SK-N-SH (cell line): Measurements from ENCODE around the gene CCNY. TPM values are rescaled to one million over a fixed set of nuclear protein-coding genes. Genes with fewer than 3 reads are reported as not detected.

ENCODE experiments used
- CTCF ChIA-PET: fragments of 300-600, 350-600 bp; formaldehyde crosslinking; extraction: SDS; loops from one replicate; lab custom pipeline; 2021; lab: Yijun Ruan, JAX
- POLR2A ChIA-PET: fragments of 350-600 bp; sonication (Branson Sonifier 250); formaldehyde crosslinking; extraction: SDS; loops from one replicate; lab custom pipeline; 2020; ENCODE audit warnings: antibody characterized with exemption, inconsistent platforms; lab: Yijun Ruan, JAX
- DNase-seq: peaks from one replicate; pipeline ENCODE4 v3.0.0; 2012
- H2AFZ ChIP-seq: fragments of 200-600 bp; sonication (generic); 2 replicates; pipeline ENCODE4 v1.8.1; 2016; ENCODE audit warnings: antibody characterized with exemption, mild to moderate bottlenecking, low read depth
- H3F3A ChIP-seq: fragments of 200-600 bp; sonication (generic); replicated peaks from 2 replicates; pipeline ENCODE3; 2016; ENCODE audit warnings: antibody characterized with exemption, mild to moderate bottlenecking; ENCODE audit not compliant: insufficient read depth
- H3K27ac ChIP-seq, 2 experiments: fragments of 200-500 bp in 1 of 2; fragments of 200-600 bp in 1 of 2; sonication (Bioruptor generic) in 1 of 2; sonication (generic), shearing (Covaris generic) in 1 of 2; 2 replicates each; pipeline versions ENCODE4 v1.5.1 to v1.6.1; 2014 to 2016; ENCODE audit warnings: low read depth in 2 of 2, inconsistent platforms in 1 of 2, low read length in 1 of 2, mild to moderate bottlenecking in 1 of 2, mixed read lengths in 1 of 2
- H3K27me3 ChIP-seq: fragments of 200-600 bp; sonication (generic), shearing (Covaris generic); 2 replicates; pipeline ENCODE4 v1.6.1; 2016; ENCODE audit warnings: mixed run types; ENCODE audit not compliant: insufficient read depth
- H3K36me3 ChIP-seq, 2 experiments: fragments of 200-500 bp in 1 of 2; fragments of 200-600 bp in 1 of 2; sonication (Bioruptor generic) in 1 of 2; sonication (generic) in 1 of 2; replicated peaks in 1 of 2; 2 replicates each; pipeline versions ENCODE3 to v1.5.1; 2014 to 2016; ENCODE audit warnings: low read length in 1 of 2, mild to moderate bottlenecking in 1 of 2; ENCODE audit not compliant: insufficient read depth in 2 of 2, control insufficient read depth in 1 of 2
- H3K4me1 ChIP-seq, 2 experiments: fragments of 200-500 bp in 1 of 2; fragments of 200-600 bp in 1 of 2; sonication (Bioruptor generic) in 1 of 2; sonication (generic), shearing (Covaris generic) in 1 of 2; 2 replicates each; pipeline versions ENCODE4 v1.5.1 to v1.6.1; 2014 to 2016; ENCODE audit warnings: low read depth in 1 of 2, low read length in 1 of 2, mixed run types in 1 of 2; ENCODE audit not compliant: insufficient read depth in 2 of 2, control insufficient read depth in 1 of 2
- H3K4me2 ChIP-seq: fragments of 200-600 bp; sonication (generic), shearing (Covaris generic); 2 replicates; pipeline ENCODE4 v1.6.1; 2017; ENCODE audit warnings: mixed run types
- H3K4me3 ChIP-seq, 2 experiments: fragments of 200-500 bp in 1 of 2; fragments of 200-600 bp in 1 of 2; sonication (Bioruptor generic) in 1 of 2; sonication (generic), shearing (Covaris generic) in 1 of 2; 2 replicates each; pipeline versions ENCODE4 v1.5.1 to v1.8.1; 2014 to 2016; ENCODE audit warnings: low read depth in 2 of 2, inconsistent platforms in 1 of 2, low read length in 1 of 2, mild to moderate bottlenecking in 1 of 2, mixed read lengths in 1 of 2, moderate library complexity in 1 of 2
- H3K79me2 ChIP-seq: fragments of 200-600 bp; sonication (generic); 2 replicates; pipeline ENCODE4 v1.8.1; 2017; ENCODE audit warnings: mild to moderate bottlenecking; ENCODE audit not compliant: insufficient read depth
- H3K9ac ChIP-seq: fragments of 200-600 bp; sonication (generic); 2 replicates; pipeline ENCODE4 v1.6.1; 2017; ENCODE audit warnings: mixed run types
- H3K9me2 ChIP-seq: fragments of 200-600 bp; sonication (generic); 2 replicates; pipeline ENCODE4 v1.6.1; 2017; ENCODE audit warnings: mixed run types
- H3K9me3 ChIP-seq: fragments of 200-600 bp; sonication (generic); 2 replicates; pipeline ENCODE4 v1.6.1; 2017; ENCODE audit warnings: mixed run types, mild to moderate bottlenecking, moderate library complexity
- H4K20me1 ChIP-seq: fragments of 200-600 bp; sonication (generic); 2 replicates; pipeline ENCODE4 v1.6.1; 2017; ENCODE audit warnings: mild to moderate bottlenecking, mixed run types; ENCODE audit not compliant: insufficient read depth
- ELF1 ChIP-seq: IDR thresholded peaks from 2 replicates; pipeline ENCODE4 v1.4.0; 2012
- FOSL2 ChIP-seq: IDR thresholded peaks from 2 replicates; pipeline ENCODE4 v1.4.0; 2012; ENCODE audit warnings: low read depth, mild to moderate bottlenecking, moderate library complexity, borderline replicate concordance
- FOXJ3 ChIP-seq: sonication (generic); formaldehyde crosslinking; IDR thresholded peaks from 2 replicates; pipeline ENCODE4 v1.5.1; 2020; ENCODE audit warnings: mild to moderate bottlenecking, missing genetic modification reagents
- FOXM1 ChIP-seq: IDR thresholded peaks from 2 replicates; pipeline ENCODE4 v1.4.0; 2012; ENCODE audit warnings: low read depth, mild to moderate bottlenecking
- GATA2 ChIP-seq: sonication (generic); formaldehyde crosslinking; IDR thresholded peaks from 2 replicates; pipeline ENCODE4 v1.5.0; 2020; ENCODE audit warnings: mild to moderate bottlenecking, missing genetic modification reagents
- MAX ChIP-seq: IDR thresholded peaks from 2 replicates; pipeline ENCODE4 v1.4.0; 2012; ENCODE audit warnings: low read depth
- MEF2A ChIP-seq: IDR thresholded peaks from 2 replicates; pipeline ENCODE4 v1.4.0; 2012; ENCODE audit warnings: low read depth, borderline replicate concordance
- NFIC ChIP-seq: IDR thresholded peaks from 2 replicates; pipeline ENCODE4 v1.4.0; 2012; ENCODE audit warnings: borderline replicate concordance
- POLR2AphosphoS5 ChIP-seq: IDR thresholded peaks from 2 replicates; pipeline ENCODE4 v1.6.1; 2012; ENCODE audit warnings: low read depth, low read length
- RAD21 ChIP-seq: IDR thresholded peaks from 2 replicates; pipeline ENCODE4 v1.6.1; 2012; ENCODE audit warnings: mild to moderate bottlenecking, low read length
- RFX5 ChIP-seq: IDR thresholded peaks from 2 replicates; pipeline ENCODE4 v1.6.1; 2012; ENCODE audit warnings: mild to moderate bottlenecking, improper control_type of control experiment, low read length
- RXRA ChIP-seq: IDR thresholded peaks from 2 replicates; pipeline ENCODE4 v1.4.0; 2012; ENCODE audit warnings: low read depth, mild to moderate bottlenecking, borderline replicate concordance
- SIN3A ChIP-seq: IDR thresholded peaks from 2 replicates; pipeline ENCODE4 v1.6.1; 2012; ENCODE audit warnings: low read depth, mild to moderate bottlenecking, low read length, moderate library complexity, borderline replicate concordance
- TAF1 ChIP-seq: IDR thresholded peaks from 2 replicates; pipeline ENCODE4 v1.6.1; 2012; ENCODE audit warnings: low read depth, mild to moderate bottlenecking, low read length, moderate library complexity, borderline replicate concordance
- USF1 ChIP-seq: IDR thresholded peaks from 2 replicates; pipeline ENCODE4 v1.4.0; 2012; ENCODE audit warnings: low read depth, borderline replicate concordance
- YY1 ChIP-seq: IDR thresholded peaks from 2 replicates; pipeline ENCODE4 v1.4.0; 2012; ENCODE audit warnings: low read depth, mild to moderate bottlenecking
- WGBS: methylation state at CpG from one replicate; pipeline ENCODE4 v1.1.6; 2017; ENCODE audit warnings: low lambda C conversion rate; 5-methylcytosine and 5-hydroxymethylcytosine counted together
- polyA plus RNA-seq, 3 experiments: library from polyadenylated mRNA; depleted of rRNA; stranded (reverse); fragments of >200 nt; gene quantifications; 2 replicates each; pipeline ENCODE4 v1.2.3, GENCODE V29; 2012

The CCNY gene
- polyA plus RNA-seq, 1 of the 3 experiments (the other 2 are of a cell fraction), result 29.4 TPM

- Histone ChIP-seq H3K9ac (no peak overlapping the region), H4K20me1 (peaks cover 13% of the 10 kb centered on the region; the same call in 1 of the 2 replicates), H3K27ac (no peak overlapping the region), H3K79me2 (peaks cover 29% of the 10 kb centered on the region; the same call in 1 of the 2 replicates), H3K4me1 (peaks cover 0 to 28% of the 10 kb centered on the region in 2 experiments; a peak in 2 of 4 replicates), H3K27me3 (no peaks in the 10 kb centered on the region), H3K36me3 (no peaks in the 10 kb centered on the region), H3K9me3 (no peaks in the 10 kb centered on the region), H3K4me3 (no peak overlapping the region), H3K9me2 (no peaks in the 10 kb centered on the region), H2AFZ (no peak overlapping the region), H3K4me2 (no peak overlapping the region), H3F3A (no peaks in the 10 kb centered on the region)
- 95% methylated on average over 3 of the region's 3 CpGs for WGBS
- CTCF ChIA-PET, result interaction anchor here (0.7 to 1.0 kb wide), 2 partner anchors 266 to 291 kb away, joined by 3 to 4 read pairs; no protein-coding TSS in a partner anchor
- POLR2A ChIA-PET, result no interaction called here
- no peak for DNase-seq
- TF ChIP-seq ELF1, result no peak
- no peak for TF ChIP-seq USF1
- TF ChIP-seq MAX, result no peak
- TF ChIP-seq RAD21, result no peak
- no peak for TF ChIP-seq FOSL2
- no peak for TF ChIP-seq TAF1
- TF ChIP-seq GATA2 (CRISPR knock-in tag), result no peak
- TF ChIP-seq POLR2AphosphoS5, result no peak
- TF ChIP-seq RXRA, result no peak
- no peak for TF ChIP-seq FOXJ3
- TF ChIP-seq YY1, result no peak
- no peak for TF ChIP-seq MEF2A
- TF ChIP-seq NFIC, result no peak
- no peak for TF ChIP-seq FOXM1
These were observed 169.0 kb downstream of the CCNY start for GRCh38 chr10:35505241-35505873.

- no peak overlapping the region for H3K4me2 ChIP-seq
- ChIA-PET CTCF (no interaction called here), POLR2A (no interaction called here)
- H3K27me3 ChIP-seq, result no peaks in the 10 kb centered on the region
- no peaks in the 10 kb centered on the region for H3K9me2 ChIP-seq
- no peak overlapping the region for H3K27ac ChIP-seq
- H3K9me3 ChIP-seq, result no peaks in the 10 kb centered on the region
- no peak overlapping the region for H3K4me3 ChIP-seq
- TF ChIP-seq NFIC (no peak), TAF1 (no peak), SIN3A (no peak), RFX5 (no peak)
- H3K79me2 ChIP-seq, result peaks cover 22% of the 10 kb centered on the region; the same call in 1 of the 2 replicates
- DNase-seq, result no peak
- H3K9ac ChIP-seq, result no peak overlapping the region
- H3K4me1 ChIP-seq, result peaks cover 0 to 19% of the 10 kb centered on the region in 2 experiments; a peak in 2 of 4 replicates
- H4K20me1 ChIP-seq, result peaks cover 14% of the 10 kb centered on the region; the same call in 1 of the 2 replicates
- H3F3A ChIP-seq, result no peaks in the 10 kb centered on the region
- no peak overlapping the region for H2AFZ ChIP-seq
- peaks cover 2 to 8% of the 10 kb centered on the region in 2 experiments for H3K36me3 ChIP-seq
These were observed 170.4 kb downstream of the CCNY start for GRCh38 chr10:35506741-35507140.
